ENCODE results near the gene SMIM10L2A.
"Not testable (repeated sequence)": the region's sequence is repeated elsewhere in the genome, so short reads cannot be mapped to it uniquely, and the experiment has no call there.

The SMIM10L2A gene

DNA sequence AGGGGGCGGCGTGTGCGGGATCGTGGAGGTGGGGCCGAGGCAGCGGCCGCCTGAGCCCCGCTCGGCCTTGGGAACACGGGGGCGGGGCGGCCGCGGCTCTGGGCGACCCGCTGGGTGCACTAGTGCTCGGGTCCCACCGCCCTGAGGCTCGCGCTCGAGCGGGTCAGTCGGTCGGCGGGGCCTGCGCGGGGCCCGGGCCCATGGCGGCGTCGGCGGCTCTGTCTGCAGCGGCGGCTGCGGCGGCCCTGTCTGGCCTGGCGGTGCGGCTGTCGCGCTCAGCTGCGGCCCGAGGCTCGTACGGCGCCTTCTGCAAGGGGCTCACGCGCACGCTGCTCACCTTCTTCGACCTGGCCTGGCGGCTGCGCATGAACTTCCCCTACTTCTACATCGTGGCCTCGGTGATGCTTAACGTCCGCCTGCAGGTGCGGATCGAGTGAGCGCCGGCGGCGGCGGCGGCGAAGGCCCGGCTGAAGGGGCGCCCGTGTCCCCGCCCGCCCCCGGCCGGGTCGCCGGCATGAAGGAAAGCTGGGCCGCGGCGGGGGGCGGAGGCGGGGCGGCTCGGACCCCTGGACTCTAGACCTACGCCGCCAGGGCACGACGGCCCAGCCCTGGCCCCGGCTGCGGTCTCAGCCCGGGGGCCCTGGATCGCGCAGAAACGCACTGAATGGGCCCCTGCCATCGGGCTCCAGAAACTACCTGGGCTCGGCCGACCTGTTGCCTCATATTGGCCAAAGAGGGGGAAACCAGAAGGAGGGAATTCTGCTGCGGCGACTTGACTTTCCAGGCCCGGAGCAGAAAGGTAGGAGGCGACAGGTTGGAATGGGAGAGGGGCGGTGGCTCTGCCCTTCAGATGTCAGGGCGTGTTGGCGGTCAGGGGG is at the start of gene SMIM10L2A:
Gene SMIM10L2A (plus strand): TSS at position 13 of the 878 bp plus-strand sequence. CDS start 188 bp downstream, at position 201.
- no peak for DNase-seq

DNA sequence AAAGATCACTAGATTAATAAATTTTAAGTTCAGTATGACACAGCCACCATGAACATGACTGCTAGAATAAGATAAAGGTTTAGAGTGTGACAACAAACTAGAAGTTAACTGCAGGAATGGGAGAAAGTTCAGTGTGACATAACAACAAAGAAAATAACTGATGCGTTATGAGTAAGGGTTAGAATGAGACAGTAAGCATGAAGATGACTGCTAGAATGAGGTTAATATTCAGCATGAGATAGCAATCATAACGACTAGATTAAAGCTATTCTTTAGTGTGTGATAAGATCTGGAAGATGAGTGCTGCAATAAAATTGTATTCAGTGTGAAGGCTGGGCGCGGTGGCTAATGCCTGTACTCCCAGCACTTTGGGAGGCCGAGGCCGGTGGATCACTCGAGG is 48.4 kb upstream of the SMIM10L2A start:
- no peak for DNase-seq

DNA sequence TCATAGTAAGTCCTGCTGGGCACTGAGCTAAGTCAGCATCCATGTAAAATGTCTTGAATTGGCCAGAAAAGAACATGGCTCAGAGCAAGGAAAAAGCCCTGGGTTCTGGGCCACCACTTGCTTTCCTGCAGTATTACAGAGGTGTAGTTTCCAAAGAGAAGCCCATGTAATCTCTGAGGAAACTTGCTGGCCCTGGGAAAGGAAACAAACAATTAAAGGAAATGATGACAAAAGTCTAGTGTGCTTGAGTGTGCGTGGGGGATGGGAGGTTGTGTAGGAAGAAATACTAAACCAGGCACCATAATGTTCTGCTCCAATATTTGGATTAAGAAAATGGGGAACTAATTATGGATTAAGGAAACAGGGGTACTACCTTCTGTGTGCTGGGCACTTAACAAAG is 39.5 kb upstream of the SMIM10L2A start:
- DNase-seq: no peak

DNA sequence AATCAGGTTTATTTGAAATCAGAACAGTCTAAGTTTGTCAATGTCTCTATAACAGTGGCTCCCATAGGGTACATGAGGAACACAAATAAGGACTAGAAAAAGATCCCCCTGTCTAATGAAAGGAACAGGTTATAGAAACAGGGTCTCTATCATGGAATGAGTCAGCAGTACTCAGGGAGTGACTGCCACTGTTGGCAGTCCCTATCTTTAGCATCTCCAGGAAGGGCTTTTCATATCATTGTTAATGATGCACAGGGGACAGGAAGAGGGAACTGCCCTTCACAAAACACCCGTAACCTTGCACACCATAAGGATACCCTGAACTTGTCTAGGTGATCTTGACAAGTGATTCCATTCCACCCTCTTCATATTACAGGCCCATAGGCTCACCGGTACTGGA is 38.5 kb upstream of the SMIM10L2A start:
- DNase-seq: no peak

DNA sequence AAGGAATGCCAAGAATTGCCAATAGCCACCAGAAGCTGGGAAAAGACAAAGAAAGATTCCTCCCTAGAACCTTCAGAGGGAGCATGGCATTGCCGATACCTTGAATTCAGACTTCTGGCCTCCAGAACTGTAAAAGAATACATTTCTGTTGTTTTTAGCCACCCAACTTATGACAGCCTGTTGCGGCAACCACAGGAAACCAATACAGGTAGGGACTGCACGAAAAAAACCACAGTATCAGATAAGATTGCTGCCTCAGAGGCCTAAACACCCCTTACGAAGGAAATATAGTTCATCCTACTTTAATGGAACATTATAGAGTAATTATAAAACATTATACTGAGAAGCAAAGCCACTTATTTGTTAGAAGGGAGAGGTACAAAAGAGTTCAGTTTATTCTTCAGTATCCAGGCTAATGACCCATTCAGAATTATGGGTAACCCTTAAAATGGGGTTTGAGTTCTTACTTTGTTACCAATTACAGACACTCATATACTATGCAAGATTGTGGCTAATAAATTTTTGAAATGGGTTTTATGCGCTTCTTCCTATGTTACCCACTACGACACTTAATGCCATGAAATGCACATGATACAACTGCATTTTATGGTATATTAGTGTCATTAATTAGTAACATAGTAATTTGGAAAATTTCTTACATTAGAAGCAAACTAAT is 37.4 kb upstream of the SMIM10L2A start:
- no peak for DNase-seq

DNA sequence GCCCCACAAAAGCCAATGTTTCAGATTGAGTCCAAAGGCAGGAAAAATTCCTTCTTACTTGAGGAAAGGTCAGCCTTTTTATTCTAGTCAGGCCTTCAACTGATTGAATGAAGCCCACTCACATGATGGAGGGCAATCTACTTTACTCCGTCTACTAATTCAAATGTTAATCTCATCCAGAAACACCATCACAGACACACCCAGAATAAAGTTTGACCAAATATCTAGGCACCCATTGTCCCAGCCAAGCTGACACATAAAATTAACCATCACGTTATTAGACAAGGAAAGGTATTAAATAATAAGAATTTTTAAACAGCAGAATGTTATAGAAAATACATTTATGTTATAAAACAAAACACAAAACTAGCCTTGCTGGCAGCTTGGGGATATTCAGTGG is 32.9 kb upstream of the SMIM10L2A start:
- no peak for DNase-seq

DNA sequence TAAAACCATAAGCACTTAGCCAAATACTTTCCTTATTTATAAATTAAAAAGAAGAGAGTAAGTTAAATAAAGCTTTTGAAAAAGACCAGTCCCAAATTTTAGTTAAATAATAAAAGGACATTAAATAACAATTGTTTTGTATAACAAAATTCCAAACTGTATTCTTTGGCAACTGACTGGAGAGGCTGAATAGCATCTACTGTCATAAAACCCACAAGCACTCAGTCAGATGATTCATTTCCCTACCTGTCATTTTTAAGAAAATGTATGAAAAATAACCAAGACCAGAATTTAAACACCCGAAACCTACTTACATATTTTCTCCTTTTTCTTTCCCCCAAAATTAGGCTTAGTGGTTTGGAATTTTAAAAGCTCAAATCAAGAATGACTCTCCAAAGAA is 32.5 kb upstream of the SMIM10L2A start:
- DNase-seq: no peak

DNA sequence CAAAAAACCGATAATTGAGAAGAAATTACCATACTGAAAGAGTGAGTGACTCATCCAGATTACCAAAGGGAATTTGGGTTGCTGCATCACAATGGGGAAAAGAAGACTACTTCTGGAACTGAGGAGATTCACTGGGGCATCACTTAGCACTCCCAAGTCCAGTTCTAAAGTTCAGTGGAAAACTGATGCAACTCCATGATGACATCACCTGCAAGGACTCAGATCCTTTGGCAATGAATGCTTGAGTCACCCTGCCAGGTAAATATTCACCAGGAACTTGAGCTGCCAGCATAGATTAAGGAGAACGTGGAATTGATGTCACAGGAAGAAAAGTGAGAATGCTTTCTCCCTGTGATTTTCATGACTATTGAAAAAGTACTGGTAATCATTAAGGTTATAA is 32.0 kb upstream of the SMIM10L2A start:
- peak; percentile 2 for DNase-seq

DNA sequence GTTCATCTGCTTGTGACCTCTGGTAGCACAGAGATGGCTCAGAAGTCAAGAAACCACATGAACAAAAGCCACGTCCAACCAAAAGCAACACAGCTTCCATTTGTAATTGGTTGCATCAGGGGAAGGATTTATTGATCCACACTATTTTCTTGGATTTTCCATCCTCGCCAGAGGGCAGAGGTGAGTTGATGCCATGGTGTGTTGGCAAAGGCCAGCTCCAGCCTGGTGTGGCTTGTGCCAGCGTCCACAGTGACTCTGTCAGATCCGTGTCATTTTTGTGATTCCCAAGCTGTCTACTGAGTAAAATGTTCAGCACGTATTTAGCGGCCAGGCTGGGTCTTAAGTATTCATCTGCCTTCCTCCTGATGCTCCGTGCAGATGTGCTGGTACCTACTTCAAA is 30.0 kb upstream of the SMIM10L2A start:
- no peak for DNase-seq

DNA sequence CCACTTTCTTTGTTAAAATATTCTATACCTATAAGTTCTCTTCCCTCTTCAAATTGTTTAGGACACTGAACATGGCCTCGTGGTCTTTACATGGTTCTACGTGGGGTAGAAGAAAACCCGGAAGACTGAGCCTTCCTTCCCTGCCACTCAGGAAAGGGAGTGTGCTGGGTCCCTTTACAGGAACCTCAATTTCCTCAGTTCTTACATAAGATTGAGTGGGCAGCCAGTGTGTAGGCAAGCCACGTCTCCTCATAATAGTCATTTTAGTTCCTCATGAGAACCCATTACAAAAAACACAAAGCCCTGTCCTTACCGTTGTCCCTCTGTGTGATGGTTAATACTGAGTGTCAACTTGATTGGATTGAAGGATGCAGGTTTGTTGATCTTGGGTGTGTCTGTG is 28.7 kb upstream of the SMIM10L2A start:
- no peak for DNase-seq

DNA sequence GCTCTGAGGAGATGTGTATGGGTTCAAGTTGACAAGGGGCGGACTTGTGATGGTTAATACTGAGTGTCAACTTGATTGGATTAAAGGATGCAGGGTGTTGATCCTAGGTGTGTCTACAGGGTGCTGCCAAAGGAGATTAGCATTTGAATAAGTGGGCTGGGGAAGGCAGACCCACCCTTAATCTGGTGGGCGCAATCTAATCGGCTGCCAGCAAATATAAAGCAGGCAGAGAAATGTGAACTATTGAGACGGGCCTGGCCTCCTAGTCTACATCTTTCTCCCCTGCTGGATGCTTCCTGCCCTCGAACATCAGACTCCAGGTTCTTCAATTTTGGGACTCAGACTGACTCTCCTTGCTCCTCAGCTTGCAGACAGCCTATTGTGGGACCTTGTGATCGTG is 26.7 kb upstream of the SMIM10L2A start:
- no peak for DNase-seq

DNA sequence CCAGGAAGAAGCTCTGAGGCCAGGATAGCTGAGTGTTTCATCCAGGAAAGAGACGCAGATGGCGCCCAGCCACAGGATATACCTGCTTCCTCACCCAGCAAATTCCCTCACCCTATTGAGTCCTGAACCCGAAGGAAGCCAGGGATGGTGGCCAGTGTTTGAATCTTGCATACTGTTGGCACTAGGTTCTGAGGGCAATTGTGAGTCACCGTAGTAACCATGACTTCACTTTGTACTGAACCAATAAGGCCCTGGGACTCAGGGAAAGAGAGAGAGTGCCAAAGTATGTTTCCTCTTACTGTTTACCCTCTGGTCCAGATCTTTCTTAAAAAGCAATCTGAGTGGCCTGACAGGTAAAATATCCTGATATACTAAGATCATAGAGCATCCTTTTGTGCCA is 25.6 kb upstream of the SMIM10L2A start:
- no peak for DNase-seq

DNA sequence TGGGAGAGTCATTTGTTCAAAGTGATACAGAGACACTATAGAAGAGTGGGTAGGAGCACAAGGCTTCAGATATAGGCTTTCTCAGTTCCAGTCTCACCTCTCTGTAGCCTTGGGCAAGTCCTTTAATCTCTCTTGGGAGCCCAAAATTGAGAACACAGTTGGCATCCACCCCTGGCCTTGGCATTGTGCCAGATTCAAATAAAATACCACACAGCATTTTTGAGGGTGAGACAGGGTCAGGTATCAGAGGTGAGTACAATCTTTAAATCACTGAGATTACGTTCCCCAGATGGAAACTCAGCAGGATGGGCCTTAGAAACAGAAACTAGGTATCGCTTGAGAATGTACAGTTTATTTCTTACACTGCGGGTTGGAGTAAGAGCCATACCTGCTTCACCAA is 25.2 kb upstream of the SMIM10L2A start:
- no peak for DNase-seq

DNA sequence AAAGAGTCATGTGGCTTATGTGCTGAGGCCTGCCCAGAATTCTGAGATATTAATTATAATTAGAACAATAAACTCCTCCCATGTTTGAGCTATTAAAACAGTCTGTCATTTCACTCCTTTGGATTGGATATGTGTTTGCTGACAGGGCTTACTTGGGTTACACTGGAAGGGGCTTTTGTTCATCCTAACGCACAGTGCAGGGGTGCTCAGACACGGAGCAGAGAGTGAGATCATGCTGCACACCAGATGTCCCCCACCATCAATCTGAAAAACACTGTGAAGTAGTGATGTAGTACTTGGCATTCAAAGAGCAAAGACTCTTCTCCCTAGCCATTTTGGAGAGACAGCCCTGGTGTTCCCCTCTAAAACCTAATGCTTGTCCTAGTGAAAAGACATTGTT is 24.1 kb upstream of the SMIM10L2A start:
- DNase-seq: no peak

DNA sequence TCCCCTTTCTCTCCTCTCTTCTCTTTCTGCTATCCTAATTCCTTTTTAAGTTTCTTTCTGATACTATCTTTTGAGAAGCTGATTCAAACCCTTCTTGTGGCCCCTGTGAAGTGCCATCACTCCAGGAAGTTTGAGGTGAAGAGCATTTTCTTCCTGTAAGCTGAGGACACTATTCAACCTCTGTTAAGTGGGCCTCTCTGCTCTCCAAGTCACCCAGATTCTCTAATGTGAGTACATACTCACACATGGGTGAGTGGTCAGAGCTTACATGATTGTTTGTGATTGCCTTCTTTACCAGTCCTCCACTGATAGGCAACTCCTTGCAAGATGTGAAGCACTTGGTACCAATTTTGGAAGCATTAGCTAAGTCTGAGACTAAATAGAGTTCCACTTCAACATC is 18.4 kb upstream of the SMIM10L2A start:
- no peak for DNase-seq

DNA sequence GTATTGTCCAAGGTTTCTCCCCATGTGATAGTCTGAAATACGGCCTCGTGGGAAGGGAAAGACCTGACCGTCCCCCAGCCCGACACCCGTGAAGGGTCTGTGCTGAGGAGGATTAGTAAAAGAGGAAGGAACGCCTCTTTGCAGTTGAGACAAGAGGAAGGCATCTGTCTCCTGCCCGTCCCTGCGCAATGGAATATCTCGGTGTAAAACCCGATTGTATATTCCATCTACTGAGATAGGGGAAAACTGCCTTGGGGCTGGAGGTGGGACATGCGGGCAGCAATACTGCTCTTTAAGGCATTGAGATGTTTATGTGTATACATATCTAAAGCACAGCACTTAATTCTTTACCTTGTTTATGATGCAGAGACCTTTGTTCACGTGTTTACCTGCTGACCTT is 15.3 kb upstream of the SMIM10L2A start:
- DNase-seq: not testable (repeated sequence)

DNA sequence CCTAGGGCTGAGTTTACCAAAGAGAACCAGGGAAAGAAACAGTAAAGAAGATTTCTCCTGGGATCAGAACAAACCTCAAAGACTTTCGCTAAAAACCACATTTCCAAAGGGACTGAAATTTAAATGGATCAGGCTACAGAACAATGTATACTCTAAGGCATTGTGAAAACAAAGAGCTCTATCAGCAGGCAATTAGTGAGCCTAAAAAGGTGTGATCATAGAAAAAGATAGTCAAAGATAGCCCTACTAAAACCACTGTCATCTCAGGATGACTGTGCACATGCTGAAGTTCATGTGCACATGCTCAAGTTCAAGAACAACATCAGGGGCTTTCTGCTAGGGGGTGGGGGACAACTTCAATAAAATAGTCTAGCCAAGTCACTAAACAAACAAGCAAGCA is 12.9 kb upstream of the SMIM10L2A start:
- DNase-seq: no peak

DNA sequence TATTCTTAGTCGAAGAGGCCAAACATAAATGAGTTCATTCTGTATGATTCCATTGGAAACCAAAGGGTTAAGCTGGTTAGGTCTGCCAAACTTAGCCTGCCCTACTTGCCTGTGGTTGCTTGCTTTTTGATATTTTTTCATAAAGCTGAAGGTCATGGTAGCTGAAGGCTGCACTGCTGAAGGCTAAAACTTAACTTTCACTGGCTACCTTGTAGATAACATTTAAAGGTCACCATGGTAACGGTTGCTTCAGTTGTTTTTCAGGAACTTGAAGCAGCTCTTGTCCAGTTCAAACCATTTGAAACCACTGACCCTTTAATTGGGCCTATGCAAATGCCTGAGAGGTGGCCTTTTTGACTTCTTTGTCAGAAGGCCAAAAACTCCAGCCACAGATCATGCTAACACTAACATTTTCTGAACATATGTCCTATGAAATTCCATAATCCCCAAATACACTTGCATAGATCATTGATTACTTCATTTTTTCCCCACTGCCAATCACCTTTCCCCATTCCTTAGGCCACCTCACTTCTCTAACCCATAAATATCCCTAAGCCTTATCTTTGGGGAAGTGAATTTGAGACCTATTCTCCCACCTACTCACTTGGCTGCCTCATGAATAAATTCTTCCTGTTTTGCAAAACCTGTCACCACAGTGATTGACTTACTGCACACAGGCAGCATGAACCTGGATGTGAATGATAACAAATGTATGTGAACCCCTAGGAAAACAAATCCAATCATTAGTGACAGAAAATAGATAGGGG is 10.7 kb upstream of the SMIM10L2A start:
- no peak for DNase-seq

DNA sequence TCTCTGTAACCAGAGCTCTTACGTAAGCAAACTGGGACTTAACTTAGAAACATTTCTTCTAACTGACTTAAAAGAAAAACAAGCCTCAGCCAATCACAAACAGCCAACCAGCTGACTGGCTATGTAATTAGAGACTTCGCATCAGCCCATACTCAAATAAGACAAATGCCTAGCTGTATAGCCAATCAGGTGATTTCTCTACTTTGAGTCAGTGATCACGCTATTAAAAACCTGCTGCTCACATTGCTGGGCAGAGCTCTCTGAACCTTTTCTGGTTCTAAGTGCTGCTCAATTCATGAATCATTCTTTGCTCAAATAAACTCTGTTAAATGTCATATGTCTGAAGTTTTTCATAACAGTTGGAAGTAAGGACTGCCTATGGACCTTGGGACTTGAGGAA is 9.9 kb upstream of the SMIM10L2A start:
- DNase-seq: no peak

DNA sequence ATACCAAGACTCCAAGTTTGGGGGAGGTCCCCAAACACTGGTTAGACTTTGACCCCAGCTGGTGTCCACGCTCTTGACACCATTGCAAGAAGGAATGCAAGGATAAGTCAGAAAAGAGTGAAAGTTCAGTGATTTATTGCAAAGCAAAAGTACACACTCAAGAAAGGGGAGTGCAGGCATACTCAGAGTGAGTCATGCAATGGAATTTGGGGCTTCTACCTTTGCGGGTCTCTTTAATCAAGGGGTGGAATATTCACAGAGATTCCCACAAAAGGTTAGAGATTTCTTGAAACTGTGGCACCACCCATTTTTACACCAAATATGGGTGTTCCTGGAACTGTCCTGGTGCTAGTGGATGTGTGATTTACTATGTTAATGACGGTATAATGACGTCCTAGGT is 5.2 kb upstream of the SMIM10L2A start:
- DNase-seq: no peak

DNA sequence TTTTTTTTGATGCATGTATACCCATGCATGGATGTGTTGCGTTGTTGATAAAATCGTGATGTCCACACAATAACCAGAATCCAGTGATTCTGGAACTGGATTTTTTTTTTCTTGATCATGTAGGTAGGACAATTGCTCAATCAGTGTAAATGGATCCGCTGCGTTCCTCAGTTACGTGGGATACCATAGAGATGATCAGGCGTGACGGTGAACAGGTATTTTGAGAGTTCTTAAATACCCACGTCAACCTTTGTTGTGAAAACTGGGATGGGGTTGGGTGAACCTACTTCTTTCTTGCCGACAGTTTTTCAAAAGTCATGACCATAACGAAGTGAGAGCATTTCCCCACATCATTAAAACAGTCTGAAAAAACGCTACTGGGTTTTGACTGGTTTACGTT is 913 bp upstream of the SMIM10L2A start:
- DNase-seq: no peak

DNA sequence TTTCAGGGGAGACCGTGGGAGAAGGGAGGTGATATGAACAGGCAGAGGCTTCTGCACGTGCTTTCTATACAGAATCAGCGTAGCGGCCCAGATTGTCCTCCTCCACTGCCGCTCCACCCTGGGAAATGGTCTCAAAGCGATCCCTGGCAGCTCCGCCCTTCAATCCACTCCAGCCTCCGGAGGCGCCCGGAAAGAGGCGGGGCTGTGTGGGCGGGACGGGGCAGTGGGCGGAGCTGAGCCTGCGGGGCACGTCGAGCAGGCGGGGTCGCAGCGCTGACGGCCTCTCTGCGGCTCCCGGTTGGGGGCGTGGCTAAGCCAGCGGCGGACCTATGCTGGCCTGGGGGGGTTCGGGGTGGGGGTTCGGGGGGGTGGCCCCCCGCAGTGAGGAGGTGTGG is 210 bp upstream of the SMIM10L2A start:
- peak; percentile 57 for DNase-seq

DNA sequence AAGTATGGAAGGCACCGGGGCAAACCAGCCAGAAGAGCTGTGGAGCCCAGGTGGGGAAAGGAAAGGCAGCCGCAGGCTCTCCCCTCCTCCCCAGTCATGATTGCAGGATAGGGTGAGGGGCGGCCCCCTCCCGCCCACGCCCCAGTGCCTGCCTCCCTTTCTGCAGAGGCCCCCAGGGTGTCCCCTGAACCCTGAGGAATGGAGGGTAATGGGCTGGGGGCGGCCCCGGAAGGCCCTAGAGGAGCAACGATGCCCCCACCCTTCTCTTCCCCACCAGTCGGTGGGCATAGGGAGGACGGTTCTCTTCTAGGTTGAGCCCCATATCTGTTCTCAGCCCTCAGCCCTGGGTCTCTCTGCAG is 1.0 kb downstream of the SMIM10L2A start:
- DNase-seq: not testable (repeated sequence)
